LNCaP clone FGC (cell line): Measurements from ENCODE around the gene HIVEP2.

ENCODE experiments used
- DNase-seq: peaks from one replicate; pipeline ENCODE4 v3.0.0-alpha.2; 2011; ENCODE audit warnings: low read depth
- H3K4me3 ChIP-seq: 2 replicates; pipeline ENCODE4 v1.5.1; 2011; ENCODE audit warnings: mild to moderate bottlenecking, low read depth, low read length, control low read depth
- TF ChIP-seq, protein P1 (sequence below): IDR thresholded peaks from 2 replicates; pipeline ENCODE4 v1.5.1; 2012; ENCODE audit warnings: mild to moderate bottlenecking; ENCODE audit not compliant: control insufficient read depth, insufficient read depth; ENCODE audit errors: extremely low read depth

HIVEP2 gene

DNA sequence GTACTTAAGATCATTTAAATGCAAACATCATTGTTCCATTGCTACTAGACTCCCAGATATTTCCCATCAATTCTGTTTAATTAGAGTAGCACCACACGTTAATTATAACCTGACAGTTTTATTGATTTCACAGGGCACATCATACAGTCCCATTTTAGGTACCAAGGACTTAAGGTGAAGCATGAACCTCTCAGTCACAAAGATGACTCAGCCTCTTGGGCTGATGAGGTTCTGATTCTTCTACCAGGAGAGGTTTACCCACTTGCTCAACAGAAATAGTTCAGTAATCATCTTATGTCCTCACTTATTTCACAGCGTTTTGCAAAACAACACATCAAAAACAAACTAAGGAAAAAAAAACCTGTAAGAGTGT lies 98.5 kb downstream of the HIVEP2 start:
- DNase-seq = no peak
- TF ChIP-seq, protein P1, sequence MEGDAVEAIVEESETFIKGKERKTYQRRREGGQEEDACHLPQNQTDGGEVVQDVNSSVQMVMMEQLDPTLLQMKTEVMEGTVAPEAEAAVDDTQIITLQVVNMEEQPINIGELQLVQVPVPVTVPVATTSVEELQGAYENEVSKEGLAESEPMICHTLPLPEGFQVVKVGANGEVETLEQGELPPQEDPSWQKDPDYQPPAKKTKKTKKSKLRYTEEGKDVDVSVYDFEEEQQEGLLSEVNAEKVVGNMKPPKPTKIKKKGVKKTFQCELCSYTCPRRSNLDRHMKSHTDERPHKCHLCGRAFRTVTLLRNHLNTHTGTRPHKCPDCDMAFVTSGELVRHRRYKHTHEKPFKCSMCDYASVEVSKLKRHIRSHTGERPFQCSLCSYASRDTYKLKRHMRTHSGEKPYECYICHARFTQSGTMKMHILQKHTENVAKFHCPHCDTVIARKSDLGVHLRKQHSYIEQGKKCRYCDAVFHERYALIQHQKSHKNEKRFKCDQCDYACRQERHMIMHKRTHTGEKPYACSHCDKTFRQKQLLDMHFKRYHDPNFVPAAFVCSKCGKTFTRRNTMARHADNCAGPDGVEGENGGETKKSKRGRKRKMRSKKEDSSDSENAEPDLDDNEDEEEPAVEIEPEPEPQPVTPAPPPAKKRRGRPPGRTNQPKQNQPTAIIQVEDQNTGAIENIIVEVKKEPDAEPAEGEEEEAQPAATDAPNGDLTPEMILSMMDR = no peak
- H3K4me3 ChIP-seq = peak overlapping the region; percentile 46; the same call in 1 of the 2 replicates

- H3K4me3 ChIP-seq = peak overlapping the region; percentile 46
- TF ChIP-seq, protein P1 = no peak
- peak; percentile 84 for DNase-seq
These were observed 99.1 kb downstream of the HIVEP2 start for GRCh38 chr6:142845624-142846458.

GRCh38 chr6:142845143-142845571 lies 99.8 kb downstream of the HIVEP2 start:
- TF ChIP-seq, protein P1 = no peak
- H3K4me3 ChIP-seq = peak overlapping the region; percentile 46

DNA sequence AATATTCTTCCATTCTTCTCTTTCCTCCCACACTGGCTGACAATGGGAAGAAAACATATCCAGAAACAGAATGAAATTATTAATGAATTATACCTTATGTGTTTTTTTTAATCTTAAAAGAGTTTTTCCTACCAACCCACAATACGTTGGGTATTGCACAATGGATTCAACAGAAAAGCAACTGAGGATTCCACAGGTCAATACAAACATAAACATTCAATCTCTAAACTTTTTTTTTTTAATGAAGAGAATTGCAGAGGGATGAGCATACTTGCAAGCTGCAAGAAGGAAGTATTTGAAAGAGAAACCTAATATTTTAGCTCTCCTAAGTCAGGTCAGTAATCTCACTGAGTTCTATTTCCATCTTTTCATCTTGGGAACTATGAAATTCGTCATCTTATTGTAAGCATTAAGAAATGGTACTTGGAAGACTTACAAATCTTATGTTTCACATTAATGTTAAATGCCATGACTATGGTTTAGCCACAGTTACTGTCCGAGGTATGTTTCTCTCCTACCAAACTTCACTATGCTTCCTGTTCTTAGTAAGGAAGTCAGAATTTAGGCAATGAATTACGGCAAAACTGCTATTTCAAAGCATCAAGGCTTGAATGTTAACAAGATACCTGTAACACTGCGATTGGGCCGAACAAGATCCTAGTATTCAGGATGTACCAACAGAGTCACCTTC lies 100.8 kb downstream of the HIVEP2 start:
- no peak overlapping the region for H3K4me3 ChIP-seq
- DNase-seq = no peak
- TF ChIP-seq, protein P1 = no peak

More at GRCh38 chr6:142845143-142845571, 99.8 kb downstream of the HIVEP2 start:
- peak; percentile 71 for DNase-seq

- no peak overlapping the region for H3K4me3 ChIP-seq
- DNase-seq = no peak
- TF ChIP-seq, protein P1 = no peak
These were observed 101.6 kb downstream of the HIVEP2 start for GRCh38 chr6:142843361-142843760.

DNA sequence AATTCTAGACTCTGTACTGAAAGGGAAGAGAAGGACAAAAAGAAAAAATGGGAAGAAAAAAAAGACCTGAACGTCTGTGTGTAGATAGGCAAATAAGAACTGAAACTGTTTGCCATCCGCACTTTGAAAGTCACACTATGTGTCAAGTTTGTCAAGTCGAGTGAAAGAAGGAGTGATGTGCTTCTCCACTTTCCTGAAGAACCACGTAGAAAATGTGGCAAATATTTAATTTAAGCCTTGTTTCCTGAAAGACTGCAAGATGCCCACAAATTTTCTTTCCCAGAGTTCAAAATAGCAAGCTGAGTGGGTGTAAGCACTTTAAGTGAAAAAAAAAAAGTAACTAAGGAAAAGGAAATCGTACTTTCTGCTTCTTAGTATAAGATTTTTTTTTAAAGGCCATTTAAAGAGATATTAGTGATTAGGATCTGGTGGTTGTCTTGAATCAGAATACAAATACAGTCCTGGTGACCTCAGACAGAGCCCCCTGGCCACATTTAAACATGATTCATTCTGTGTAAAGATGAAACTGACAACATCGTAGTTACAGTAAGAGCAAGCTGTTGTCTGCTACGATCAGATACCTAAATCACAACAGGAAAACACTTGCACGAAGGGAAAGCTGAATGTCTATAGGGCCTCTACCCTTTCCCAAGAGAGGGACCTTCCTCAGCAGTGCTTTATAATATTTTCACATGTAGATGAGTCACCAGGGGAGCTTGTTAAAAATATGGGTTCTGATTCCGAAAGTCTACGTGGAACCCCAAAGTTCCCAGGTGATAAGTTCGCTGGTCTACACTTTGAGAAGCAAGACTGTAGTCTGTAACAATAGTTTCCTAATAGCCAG lies 102.3 kb downstream of the HIVEP2 start:
- H3K4me3 ChIP-seq = no peak overlapping the region
- DNase-seq = no peak

More for the DNA sequence above, 102.3 kb downstream of the HIVEP2 start:
- TF ChIP-seq, protein P1 = no peak
